C4-2B (cell line): ENCODE measurements around the gene SLC44A1.

Source experiments
- H3K27ac ChIP-seq: fragments of 450-650 bp; 2 replicates; pipeline ENCODE4 v1.5.1; 2017
- ZFX ChIP-seq: fragments of 450-650 bp; IDR thresholded peaks from 2 replicates; pipeline ENCODE4 v1.6.1; 2017
- TF ChIP-seq, protein P1 (sequence below): fragments of 450-650 bp; conservative IDR thresholded peaks from 2 replicates; pipeline ENCODE4 v1.5.1; 2017; ENCODE audit warnings: mild to moderate bottlenecking

SLC44A1 gene

DNA sequence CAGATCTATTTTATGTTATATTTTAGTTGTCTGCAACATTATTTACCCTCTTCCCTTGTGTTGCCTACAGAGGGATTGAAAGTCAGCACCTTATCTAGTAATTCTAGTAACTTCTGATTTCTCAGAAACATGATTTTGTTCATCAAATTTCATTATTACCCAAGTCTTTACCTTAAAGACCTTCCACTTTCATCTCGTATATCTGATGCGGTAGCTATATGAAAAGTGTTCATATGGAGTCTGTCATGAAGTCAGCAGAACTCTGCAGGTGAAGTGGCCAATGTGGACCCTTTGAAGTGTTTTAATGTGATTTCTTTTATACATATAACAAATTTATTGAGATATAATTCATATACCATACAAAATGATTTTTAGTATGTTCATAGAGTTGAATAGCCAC is 40.0 kb downstream of the SLC44A1 start:
- no peak overlapping the region for H3K27ac ChIP-seq
- TF ChIP-seq, protein P1, sequence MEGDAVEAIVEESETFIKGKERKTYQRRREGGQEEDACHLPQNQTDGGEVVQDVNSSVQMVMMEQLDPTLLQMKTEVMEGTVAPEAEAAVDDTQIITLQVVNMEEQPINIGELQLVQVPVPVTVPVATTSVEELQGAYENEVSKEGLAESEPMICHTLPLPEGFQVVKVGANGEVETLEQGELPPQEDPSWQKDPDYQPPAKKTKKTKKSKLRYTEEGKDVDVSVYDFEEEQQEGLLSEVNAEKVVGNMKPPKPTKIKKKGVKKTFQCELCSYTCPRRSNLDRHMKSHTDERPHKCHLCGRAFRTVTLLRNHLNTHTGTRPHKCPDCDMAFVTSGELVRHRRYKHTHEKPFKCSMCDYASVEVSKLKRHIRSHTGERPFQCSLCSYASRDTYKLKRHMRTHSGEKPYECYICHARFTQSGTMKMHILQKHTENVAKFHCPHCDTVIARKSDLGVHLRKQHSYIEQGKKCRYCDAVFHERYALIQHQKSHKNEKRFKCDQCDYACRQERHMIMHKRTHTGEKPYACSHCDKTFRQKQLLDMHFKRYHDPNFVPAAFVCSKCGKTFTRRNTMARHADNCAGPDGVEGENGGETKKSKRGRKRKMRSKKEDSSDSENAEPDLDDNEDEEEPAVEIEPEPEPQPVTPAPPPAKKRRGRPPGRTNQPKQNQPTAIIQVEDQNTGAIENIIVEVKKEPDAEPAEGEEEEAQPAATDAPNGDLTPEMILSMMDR: no peak
- TF ChIP-seq ZFX: no peak

GRCh38 chr9:105286098-105286497 is 41.6 kb downstream of the SLC44A1 start:
- no peak overlapping the region for H3K27ac ChIP-seq
- no peak for TF ChIP-seq ZFX
- TF ChIP-seq, protein P1: no peak

DNA sequence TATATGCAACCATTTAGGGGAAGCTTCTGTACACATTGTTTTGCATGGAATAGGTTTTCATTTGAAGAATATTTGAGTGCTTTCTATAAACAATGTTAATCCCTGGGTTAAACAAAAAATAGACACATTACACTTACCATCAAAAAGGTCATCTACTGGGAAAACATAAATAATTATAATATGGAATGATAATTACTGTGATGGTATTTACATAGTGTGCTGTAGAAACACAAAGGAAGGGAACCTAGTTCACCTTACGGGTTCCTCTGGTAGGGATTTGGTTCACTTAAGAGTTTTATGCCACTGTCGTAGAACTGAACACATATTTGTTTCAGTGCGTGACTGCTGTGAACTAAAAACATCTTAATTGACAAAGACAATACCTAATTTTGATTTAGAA is 44.9 kb downstream of the SLC44A1 start:
- H3K27ac ChIP-seq: no peak overlapping the region
- TF ChIP-seq, protein P1: no peak
- TF ChIP-seq ZFX: no peak

DNA sequence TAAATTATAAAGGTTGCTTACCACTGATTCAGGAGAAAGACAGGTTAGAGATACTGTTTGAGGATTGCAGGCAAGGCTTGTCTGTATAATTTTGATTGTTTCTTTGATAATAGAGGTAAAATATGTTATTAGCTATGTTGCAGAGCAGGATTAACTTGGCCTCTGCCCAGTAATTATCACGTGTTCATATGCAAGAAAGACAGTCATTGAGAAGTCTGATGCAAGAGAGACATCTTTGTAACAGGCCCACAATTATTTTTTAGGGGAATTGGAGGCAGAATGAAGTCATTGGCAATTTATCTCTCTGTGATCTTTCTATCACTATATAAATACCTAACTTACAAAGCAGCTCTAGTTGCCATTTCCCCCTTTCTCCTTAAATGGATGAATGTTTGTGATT is 46.0 kb downstream of the SLC44A1 start:
- TF ChIP-seq, protein P1: no peak
- TF ChIP-seq ZFX: no peak
- no peak overlapping the region for H3K27ac ChIP-seq

DNA sequence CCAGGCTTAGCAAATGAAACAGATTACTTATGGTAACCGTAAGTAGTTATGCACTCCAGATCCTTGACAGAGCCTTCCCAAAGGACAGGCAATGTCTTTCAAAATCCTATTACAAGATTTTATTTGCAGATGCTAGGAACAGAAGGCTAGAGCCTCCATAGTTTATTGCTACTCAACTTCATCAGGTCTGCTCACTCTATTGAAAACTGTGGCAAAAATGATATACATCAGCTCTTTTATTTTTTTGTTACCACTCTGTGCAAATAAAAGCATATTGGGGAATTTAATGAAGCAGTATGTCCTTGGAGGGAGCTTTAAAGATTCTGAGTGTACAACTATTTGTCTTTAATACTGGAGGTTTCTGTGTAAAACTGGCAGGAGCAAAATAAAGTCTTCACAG is 46.5 kb downstream of the SLC44A1 start:
- H3K27ac ChIP-seq: no peak overlapping the region
- TF ChIP-seq ZFX: no peak
- TF ChIP-seq, protein P1: no peak

- TF ChIP-seq, protein P1: no peak
- no peak for TF ChIP-seq ZFX
- no peak overlapping the region for H3K27ac ChIP-seq
Measured at GRCh38 chr9:105291422-105291859, 47.0 kb downstream of the SLC44A1 start.

GRCh38 chr9:105291938-105292337 is 47.5 kb downstream of the SLC44A1 start:
- no peak overlapping the region for H3K27ac ChIP-seq
- TF ChIP-seq, protein P1: no peak
- no peak for TF ChIP-seq ZFX
